ENCODE results near the gene HDGFL3.

HDGFL3 gene

DNA sequence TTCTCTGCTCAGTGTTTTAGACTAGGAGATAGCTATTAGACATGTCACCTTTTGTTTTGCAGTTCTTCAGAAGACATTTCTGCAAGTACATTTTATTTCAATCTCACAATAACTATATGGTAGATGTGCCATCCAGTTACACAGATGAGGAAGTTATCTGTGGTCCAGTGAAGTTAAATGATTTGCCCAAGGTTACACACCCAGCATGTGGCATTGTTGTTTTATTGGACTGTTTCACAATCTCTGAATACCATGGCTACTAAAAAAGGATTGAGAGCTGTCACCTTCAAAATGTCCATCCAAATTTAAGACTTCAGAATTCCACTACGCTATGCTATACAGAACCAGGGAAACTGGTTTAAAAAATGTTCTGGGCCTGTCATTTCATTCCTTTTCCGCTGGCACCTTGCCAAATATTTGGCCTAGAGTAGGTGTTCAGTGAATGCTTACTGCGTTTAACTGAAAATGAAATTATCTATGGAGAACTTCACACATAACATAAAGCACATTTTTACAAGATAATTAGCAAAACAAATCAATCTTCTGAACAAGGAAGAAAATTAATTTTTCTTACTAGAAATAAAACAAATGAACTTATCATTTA lies 80.0 kb downstream of the HDGFL3 start:
- DNase-seq (ENCODE audit: low spot score), result no peak

DNA sequence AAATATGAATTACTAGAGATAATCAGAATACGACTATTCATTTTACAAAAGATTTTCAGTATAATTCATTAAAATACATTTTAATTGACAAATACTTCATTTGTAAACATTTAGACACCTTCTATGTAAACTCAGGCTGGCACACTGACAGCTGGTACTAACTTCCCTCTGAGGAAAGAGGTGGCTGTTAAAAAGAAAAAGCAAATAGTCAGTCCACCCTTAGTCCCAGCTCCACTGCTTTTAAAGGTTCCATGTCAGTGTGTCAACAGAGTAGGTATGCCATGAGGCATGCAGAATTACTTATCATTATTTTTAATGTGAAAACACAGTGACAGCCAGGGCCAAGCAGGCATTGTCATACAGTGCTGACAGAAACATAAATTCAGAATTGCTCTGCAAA lies 84.1 kb downstream of the HDGFL3 start:
- no peak for DNase-seq (ENCODE audit: low spot score)

DNA sequence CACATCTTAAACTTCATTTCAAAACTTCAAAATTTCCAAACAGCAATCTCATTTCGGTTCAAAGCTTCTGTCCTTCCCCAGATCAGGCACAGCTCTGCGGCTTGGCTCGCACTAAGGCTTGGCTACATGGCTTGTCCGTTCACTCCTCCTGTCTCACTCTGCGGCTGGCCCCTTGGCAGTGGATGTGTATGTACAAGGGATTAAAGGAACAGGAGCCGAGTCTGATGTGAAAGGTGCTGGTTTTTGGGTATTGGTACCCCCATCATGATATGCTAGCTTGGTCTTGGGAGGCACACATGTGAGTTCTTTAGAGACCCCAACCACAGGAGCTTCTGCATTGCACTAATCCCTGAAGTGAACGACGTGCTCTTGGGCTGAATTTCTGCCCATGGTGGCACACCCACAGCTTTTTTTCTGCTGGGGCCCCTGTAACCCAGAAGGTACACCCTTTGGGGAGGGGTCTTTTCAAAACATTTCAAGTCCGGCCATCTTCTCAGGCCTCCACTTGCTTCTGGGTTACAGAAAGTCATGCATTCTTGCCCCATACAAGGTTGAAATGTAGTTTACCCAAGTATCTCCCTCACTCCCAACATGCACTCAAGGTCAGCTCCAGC lies 87.5 kb downstream of the HDGFL3 start:
- no peak for DNase-seq (ENCODE audit: low spot score)

DNA sequence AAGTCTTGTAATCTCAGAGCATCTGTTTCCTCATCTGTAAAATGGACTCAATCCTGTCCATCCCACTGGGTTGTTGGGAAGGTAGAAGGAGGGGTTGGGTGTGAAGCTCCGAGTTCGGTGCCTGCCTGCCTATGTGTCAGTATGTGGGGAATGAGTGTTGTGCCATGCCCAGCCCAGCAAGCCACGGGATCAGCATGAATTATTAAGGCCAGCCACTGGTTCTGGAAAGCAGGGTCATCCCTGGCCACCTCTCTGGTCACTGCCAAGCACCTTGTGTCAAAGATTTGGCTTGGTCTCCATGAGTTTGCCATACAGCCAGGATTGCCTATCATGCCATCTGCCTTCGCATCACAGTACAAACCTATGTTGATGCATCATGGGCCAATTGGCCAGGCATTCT lies 88.7 kb downstream of the HDGFL3 start:
- no peak for DNase-seq (ENCODE audit: low spot score)

DNA sequence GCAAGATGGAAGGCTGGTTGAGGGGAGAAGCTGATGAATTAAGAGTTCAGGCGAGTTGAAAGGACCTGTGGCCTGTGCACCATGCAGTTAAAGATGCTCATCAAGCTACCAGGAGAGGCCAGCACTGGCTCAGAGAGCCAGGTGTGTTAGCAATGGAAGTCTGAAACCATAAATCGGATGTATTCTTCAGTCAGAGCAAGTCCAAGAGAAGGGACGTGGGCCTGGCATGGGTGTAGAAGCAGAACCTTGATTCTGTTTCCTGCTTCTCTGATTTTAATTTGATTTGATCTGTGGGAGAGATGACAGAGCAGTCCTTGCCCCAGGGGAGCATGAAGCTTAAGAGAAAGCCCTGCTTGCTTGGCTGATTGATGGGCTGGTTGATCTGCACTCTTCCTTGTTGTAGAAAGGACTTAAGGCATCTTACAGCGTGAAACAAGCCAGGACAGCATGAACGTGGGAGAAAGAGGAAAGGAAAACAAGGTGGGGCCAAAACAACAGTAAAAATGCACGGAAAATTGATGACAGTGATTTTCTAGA lies 89.3 kb downstream of the HDGFL3 start:
- DNase-seq (ENCODE audit: low spot score), result no peak

DNA sequence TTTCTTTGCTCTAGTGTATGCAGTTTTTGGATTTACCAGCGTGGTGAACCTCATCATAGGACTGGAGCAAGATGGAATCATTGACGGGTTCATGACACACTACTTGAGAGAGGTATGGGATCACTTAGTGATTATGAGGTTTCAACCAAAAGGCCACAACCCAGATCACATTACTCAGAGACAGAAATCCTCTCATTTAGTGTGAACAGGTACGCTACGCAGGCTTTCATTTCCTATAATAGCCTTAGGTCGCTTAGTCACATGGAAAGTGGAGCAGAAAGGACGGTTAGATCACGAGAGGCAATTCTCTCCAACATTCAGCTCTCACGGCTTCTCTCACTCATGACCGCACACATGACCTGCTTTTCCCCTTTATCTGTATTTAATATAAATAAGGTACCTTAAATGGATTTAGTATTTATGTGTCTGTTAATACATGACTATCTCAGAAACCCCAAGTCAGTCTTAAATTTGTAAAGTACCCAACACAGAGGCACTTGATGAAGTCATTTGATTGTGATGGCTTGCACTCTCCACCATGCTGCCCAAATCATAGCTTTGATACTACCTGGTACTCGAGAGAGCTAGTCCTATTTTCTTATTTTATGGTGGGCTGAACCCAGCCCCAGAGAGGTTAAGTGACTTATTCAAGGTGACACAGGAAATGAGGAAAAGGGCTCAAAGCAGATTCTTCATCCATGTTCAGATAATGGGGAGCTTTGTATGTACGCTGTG lies 91.6 kb downstream of the HDGFL3 start:
- no peak for DNase-seq (ENCODE audit: low spot score)

DNA sequence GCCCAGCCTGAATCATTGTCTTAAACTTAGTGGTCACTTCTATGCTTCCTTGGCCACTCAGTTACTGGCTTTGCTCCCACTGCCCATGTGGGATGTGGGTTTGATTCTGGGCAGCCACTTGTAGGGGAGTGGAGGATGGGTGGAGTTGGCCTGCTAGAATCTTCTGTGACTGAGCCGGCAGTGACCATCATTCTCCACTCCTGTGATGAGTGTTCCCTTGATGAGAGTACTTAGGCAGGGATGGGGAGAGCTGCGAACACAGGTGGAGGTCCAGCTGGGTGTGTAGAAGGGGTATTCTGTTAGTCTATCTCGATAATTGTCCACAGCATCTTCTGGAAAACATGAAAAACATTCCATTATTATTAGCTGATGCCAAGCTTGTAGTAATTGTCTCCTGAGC lies 92.2 kb downstream of the HDGFL3 start:
- DNase-seq (ENCODE audit: low spot score), result no peak

DNA sequence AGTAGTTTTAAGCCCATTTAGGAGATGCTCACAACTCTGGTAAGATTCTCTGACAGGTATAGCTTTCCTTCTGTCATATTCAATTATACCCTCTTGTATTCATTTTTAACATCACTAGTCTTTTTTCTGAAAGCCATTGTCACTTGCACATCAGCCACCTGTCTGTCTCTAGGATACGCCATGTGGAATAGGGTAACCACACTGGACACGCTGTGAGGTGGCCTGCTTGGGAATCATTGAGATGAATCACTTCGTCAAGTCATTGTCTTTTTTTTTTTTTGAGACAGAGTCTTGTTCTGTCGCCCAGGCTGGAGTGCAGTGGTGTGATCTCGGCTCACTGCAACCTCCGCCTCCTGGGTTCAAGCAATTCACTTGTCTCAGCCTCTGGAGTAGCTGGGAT lies 92.8 kb downstream of the HDGFL3 start:
- DNase-seq (ENCODE audit: low spot score), result no peak

DNA sequence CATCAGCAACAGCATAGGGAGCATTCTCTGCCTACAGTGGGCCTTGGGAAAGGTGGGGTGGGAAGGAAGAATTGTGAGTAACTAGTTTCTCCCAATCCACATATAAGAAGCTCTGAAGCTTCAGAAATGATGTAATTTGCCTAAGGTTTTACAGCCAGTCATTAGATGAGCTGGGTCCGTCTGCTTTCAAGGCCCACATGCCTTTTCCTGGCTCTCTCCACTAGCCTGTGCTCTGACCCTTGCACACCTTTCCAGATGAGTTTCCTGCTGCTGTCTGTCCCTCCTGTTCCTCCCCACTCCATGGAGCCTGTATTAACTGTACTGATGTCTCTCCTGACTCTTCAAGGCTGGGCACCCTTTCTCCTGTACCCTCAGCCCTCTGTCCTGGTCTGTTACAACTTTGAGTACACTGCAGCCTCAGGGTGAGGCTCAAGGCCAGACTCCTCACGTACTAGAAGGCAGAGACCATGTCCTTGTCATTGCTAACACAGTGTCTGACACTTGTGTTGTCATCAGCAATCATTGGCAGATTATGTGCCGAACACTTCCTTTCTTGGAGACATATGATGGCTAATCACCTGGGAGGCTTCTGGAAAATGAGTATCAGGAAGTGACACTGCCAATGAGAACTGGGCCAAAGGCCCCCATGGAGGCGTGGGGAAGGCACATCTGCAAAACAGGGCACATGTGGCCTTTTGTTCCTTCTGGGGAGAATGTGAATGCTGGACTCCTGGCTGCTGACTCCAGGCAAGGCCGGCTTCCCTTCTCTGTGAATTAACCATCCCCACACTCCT lies 93.5 kb downstream of the HDGFL3 start:
- DNase-seq (ENCODE audit: low spot score), result no peak

DNA sequence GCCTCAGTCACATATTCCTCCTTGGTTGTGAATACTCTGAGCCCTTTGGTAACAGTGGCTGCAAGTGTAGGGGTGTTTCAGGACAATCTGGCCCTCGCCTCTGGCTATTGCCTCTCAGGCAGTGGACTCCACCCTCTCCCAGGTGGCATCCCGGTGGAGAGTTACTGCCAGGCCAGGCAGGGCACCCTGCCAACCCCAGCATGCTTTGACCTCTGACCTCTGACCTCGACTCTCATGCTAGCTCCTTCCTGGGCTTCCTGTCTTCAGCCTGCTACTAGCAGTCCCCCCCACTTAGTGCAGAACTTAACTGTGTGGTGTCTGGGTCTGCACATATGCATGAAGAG lies 94.7 kb downstream of the HDGFL3 start:
- no peak for DNase-seq (ENCODE audit: low spot score)

DNA sequence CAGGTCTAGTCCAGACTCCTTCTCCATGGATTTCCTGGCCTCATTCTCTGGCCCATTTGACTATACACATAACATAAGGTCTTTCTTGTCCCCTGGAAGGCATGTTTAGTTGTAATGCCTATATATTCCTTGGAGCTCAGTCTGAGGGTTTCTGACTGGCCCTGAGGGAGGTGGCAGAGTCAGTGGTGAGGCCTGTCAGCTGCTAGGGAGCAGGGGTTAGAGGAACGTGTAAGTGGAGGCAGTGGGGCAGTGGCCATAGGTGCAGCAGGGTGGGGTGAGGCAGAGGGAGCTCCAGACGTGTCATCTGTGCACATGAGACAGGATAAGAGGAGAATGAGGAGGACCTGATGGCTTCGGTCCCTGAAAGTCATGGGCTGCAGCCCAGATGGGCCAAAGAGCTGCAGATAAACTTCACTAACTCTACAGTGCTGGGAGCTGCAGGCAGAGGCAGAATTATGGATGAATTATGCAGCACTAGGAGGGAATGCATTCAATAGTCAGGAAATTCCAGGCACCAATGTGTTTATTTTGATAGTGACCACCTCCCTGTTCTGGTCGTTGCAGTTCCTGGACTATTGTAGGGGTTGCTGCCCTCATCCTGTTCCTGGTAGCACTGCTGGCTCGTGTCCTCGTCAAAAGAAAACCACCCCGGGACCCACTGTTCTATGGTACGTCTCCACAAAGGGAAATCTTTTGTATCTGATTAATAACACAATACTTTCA lies 95.2 kb downstream of the HDGFL3 start:
- no peak for DNase-seq (ENCODE audit: low spot score)

DNA sequence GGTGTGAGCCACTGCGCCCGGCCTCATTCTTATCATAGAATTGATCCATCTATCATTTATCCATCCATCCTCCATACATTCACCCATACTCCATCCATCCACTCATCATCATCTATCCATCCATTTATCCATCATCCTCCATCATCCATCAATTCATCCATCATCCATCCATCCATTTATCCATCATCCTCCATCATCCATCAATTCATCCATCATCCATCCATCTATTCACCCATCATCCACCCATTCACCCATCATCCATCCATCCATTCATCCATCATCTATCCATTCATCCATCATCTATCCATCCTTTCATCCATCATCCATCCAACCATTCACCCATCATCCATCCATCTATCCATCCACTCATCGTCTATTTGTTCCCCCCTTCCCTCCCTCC lies 96.5 kb downstream of the HDGFL3 start:
- no peak for DNase-seq (ENCODE audit: low spot score)

DNA sequence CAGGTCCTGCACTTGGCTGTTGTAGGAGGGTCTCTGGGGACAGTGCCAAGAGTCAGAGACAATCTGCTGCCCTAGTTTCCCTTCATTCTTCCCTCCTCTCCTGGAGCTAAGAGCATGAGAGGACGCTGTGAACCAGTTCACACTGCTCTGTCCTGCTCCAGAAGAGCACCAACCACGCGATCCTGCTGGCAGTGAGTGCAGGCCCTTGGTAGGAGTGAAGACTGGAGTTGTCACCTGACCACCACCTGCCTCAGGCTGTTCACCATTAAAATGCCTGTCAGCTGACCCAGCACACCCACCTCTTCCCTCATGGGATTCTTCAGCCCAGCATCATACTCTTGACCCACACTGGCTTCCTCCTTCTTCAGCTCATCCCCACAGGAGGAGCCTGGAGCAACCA lies 97.2 kb downstream of the HDGFL3 start:
- no peak for DNase-seq (ENCODE audit: low spot score)

DNA sequence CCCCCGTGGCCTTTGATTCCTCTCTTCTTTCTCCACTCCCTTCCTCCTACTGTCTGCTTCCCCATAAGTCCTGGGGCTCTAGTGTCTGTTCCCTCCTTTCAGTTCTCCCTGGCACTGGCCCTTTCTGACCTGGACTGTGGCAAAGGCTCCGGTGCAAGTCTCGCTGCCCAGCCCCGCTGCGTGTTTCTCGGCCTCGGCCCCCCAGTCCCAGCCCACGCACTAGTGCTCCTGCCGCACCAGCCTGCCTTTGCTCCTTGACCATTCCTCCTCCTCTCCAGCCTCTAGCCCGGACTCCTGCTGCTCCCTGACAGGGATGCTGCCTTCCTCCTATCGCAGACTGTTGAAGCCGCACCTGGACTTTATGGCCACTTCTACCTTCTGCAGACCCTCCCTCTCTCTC lies 98.1 kb downstream of the HDGFL3 start:
- no peak for DNase-seq (ENCODE audit: low spot score)

DNA sequence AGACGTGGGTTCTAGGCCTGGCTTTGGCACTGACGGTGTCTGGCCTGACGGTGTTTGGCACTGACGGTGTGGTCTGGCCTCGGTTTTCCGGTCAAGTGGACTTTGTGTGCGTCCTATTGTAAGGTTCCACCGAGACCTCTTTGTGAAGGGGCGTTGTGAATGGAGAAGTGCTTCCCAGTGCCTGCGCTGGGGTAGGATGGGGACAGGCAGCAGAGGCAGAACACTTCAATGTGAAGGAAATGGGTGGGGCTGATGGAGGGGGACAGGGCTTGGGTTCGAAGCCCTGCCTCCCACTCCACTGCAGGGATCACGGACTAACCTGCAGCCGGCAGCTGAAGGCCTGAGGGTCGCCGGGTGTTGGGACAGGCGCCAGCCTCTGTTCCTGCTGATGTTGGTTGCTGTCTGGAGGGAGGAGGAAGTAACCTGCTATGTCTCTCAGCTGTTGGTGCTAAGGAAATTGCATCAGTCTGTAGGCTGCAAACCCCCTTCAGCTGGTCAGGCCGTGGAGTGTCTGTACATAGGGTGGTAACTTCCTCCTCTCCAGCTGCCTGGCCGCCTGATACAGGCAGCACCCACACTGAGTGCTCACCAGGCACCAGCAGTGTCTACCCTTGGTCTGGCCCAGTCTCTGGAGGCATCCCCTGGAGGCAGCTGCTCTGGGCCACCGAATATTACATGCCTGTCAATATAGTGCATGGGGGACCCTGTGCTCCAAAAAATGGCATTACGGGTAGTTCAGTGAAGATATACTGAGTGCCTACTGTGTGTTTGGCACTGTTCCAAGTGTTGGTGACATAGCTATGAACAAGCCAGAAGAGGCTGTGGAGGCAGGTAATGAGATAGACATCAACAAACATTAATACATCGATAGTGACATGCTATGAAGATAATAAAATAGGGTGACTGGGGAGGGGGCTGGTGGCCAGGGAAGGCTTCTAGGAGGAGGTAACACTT lies 99.1 kb downstream of the HDGFL3 start:
- peak; percentile 10 for DNase-seq (ENCODE audit: low spot score)

DNA sequence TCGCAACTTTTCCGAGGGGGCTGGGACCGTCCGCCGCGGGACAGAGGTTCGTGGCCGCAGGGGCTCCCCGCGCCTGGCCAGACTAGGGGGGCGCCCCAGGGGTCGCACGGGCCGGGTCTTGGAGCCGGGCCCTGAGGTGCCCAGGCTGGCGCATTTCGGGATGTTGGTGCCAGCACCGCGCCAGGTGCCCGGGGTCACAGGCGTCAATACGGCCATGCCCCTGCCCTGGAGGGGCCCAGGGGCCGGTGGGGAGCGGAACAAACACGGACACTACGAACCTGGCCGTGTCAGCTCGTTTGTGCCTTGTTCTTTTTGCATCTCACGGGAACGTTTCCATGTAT lies 99.8 kb downstream of the HDGFL3 start:
- no peak for DNase-seq (ENCODE audit: low spot score)

DNA sequence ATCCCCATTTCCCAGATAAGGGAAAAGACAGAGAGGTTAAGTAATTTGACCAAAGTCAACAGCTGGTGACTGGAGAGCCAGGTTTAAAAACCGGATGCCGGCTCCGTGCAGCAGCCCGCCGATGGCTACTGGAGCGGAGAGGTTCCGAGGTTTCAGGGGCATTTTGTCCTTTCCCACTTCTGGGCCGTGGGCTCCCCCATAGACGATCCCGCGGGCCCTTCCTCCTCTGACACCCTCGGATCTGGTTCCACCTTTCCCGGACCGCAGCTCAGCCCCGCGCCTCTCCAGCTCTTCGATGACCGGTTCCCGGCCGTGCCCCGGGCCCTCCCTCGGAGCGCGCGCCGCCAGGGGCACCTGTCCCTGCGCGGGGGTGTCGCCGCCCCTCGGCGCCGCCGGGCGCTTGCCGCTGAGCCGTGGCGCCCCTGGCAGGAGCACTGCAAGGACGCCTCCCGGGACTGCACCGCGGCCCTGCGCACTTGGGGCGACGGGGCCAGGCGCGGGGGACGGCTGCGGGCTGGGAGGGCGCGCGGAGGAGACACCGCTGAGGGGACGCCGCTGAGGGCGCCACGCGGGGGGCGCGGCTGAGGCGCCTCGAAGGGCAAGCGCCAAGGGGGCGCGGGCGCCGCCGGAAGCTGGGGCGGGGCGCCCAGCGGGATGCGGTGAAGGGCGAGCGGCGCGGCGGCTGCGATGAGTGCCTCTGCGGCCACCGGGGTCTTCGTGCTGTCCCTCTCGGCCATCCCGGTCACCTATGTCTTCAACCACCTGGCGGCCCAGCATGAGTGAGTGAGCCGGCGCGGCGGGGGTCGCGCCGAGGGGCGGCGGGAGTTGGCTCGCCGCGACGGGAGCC lies 100.4 kb downstream of the HDGFL3 start, which contains the start of gene TM6SF1:
TM6SF1 (plus strand) TSS at position 652 of the 847 bp plus-strand sequence; CDS start at position 688, 36 bp downstream.
- no peak for DNase-seq (ENCODE audit: low spot score)

DNA sequence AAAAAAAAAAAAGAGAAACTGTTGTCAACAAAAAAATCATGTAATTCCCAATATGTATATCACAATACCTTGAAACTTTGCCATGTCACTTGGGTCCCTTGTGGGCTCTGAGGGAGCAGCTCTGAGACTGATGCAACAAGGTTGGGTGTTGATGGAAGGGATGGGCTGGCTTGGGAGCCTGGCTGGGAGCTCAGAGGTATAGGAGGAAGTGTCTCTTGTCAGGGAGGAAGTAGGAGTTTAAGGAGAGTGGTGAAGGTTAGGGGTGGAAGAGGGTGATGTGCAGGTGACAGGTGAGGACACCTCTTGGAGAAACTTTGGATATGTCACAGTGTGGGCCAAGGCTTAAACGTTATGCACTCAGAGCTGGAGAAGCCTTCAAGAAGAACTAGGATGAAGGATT lies 102.2 kb downstream of the HDGFL3 start:
- no peak for DNase-seq (ENCODE audit: low spot score)

DNA sequence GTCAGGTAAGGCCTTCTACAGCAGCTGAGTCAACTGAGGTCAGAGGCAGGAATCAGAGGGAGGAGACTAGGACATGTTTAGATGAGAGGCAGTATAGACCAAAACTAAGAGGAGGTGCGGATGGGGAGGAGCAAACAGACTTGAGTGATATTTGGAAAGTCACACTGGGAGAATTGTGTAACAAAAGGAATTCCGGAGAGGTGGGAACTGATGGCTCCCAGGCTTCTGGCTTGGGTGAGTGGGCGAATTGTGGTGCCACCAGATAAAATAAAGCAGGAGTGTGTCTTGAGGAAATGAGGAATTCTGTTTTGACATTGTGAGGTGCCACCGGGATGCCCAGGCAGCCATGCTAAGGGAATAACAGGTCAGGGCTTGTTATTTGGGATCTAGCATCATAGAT lies 103.5 kb downstream of the HDGFL3 start:
- DNase-seq (ENCODE audit: low spot score), result no peak

DNA sequence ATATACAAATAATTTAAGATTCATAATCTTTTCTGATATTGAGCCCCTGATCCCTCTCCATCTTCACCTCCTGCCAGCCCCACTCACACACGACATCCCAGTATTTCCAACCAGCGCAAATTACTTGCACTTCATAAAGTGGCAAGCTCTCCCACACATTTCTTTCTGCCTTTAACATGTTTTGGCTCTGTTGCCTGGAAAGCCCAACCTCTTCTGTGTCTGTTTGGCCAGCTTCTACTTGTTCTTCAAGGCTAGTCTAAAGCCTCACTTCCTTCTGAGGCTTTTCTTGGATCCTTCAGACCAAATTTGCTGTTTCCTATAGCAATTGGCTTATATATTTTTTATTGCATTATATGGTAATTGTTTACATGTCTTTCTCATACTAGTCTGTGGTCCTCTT lies 105.3 kb downstream of the HDGFL3 start:
- DNase-seq (ENCODE audit: low spot score), result no peak

Data from CD4-positive, alpha-beta T cell treated with Interleukin-2 at 100 ng/mL for 4 hours (primary cell).